HUES64 (cell line): ENCODE measurements around the gene CXCR1.

Experiments used
- H3K27ac ChIP-seq: 2 replicates; pipeline ENCODE4 v1.7.0; 2013; ENCODE audit warnings: low read depth, low read length, inconsistent platforms
- H3K27me3 ChIP-seq: 2 replicates; pipeline ENCODE4 v1.6.1; 2013; ENCODE audit warnings: mild to moderate bottlenecking, low read length; ENCODE audit not compliant: insufficient read depth
- H3K36me3 ChIP-seq: 2 replicates; pipeline ENCODE4 v1.6.1; 2013; ENCODE audit warnings: mild to moderate bottlenecking, low read length; ENCODE audit not compliant: insufficient read depth
- H3K4me1 ChIP-seq: 2 replicates; pipeline ENCODE4 v1.6.1; 2013; ENCODE audit warnings: mild to moderate bottlenecking, low read length, moderate library complexity; ENCODE audit not compliant: insufficient read depth
- H3K4me3 ChIP-seq: 2 replicates; pipeline ENCODE4 v1.5.1; 2013; ENCODE audit warnings: mild to moderate bottlenecking, low read length, moderate library complexity
- H3K9ac ChIP-seq: 2 replicates; pipeline ENCODE4 v1.6.1; 2013; ENCODE audit warnings: mild to moderate bottlenecking, low read depth, low read length
- H3K9me3 ChIP-seq: 2 replicates; pipeline ENCODE4 v1.6.1; 2013; ENCODE audit warnings: low read depth, low read length; ENCODE audit not compliant: insufficient read depth
- WGBS: fragments of 150-250, 120-280 bp; methylation state at CpG from one replicate; pipeline ENCODE4 v1.1.7; 2013; ENCODE audit warnings: missing lambda C conversion rate; 5-methylcytosine and 5-hydroxymethylcytosine counted together

Gene CXCR1

GRCh38 chr2:218155953-218156479, 10.7 kb downstream of the CXCR1 start:
- H3K4me1 ChIP-seq, result no peaks in the 10 kb centered on the region
- H3K27ac ChIP-seq, result no peak overlapping the region
- no peaks in the 10 kb centered on the region for H3K9me3 ChIP-seq
- no peaks in the 10 kb centered on the region for H3K27me3 ChIP-seq
- H3K9ac ChIP-seq, result no peak overlapping the region
- 93% methylated on average over 7 of the region's 7 CpGs for WGBS
- no peaks in the 10 kb centered on the region for H3K36me3 ChIP-seq
- no peak overlapping the region for H3K4me3 ChIP-seq

- WGBS, result 84% methylated on average over 1 of the region's 1 CpG
- no peaks in the 10 kb centered on the region for H3K36me3 ChIP-seq
- H3K27me3 ChIP-seq, result no peaks in the 10 kb centered on the region
- no peak overlapping the region for H3K4me3 ChIP-seq
- no peak overlapping the region for H3K9ac ChIP-seq
- H3K9me3 ChIP-seq, result no peaks in the 10 kb centered on the region
- H3K27ac ChIP-seq, result no peak overlapping the region
- H3K4me1 ChIP-seq, result no peaks in the 10 kb centered on the region
Observed at GRCh38 chr2:218152777-218153176, 14.0 kb downstream of the CXCR1 start.

- no peak overlapping the region for H3K9ac ChIP-seq
- no peaks in the 10 kb centered on the region for H3K4me1 ChIP-seq
- no peaks in the 10 kb centered on the region for H3K9me3 ChIP-seq
- H3K4me3 ChIP-seq, result no peak overlapping the region
- no peaks in the 10 kb centered on the region for H3K27me3 ChIP-seq
- WGBS, result 95% methylated on average over 8 of the region's 8 CpGs
- H3K36me3 ChIP-seq, result no peaks in the 10 kb centered on the region
- no peak overlapping the region for H3K27ac ChIP-seq
Observed at GRCh38 chr2:218152172-218152571, 14.6 kb downstream of the CXCR1 start.

DNA sequence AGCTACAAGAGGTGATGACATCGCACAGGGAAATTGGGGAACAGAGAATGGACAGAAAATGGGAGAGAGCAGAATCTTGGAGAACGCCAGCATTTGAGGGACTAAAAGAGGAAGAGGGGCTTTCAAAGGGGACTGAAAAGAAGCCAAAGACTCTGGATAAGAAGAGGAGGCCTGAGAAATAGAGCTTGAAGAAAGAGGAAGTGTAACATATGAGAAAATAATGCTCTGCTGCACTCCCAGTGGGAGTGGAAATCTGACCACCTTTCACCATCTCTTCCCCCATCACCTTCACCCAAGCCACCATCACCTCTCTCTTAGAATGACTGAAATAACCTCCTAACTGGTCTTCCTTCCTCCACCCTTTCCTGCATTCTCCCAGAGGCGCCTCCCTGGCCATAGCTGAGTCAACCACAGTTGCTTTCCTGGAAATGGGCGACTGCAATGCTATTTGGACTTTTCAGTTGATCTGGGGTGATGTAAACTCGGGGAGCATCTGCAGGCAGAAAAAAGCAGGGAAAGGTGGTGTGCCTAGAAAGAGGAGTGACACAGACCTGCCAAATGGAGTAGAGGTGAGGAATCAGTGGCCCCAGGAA, 16.8 kb downstream of the CXCR1 start:
- H3K4me1 ChIP-seq, result no peaks in the 10 kb centered on the region
- H3K27ac ChIP-seq, result no peak overlapping the region
- H3K36me3 ChIP-seq, result no peaks in the 10 kb centered on the region
- 86% methylated on average over 5 of the region's 5 CpGs for WGBS
- H3K4me3 ChIP-seq, result no peak overlapping the region
- no peak overlapping the region for H3K9ac ChIP-seq
- no peaks in the 10 kb centered on the region for H3K27me3 ChIP-seq
- 0 out of 2 replicates have a peak, but pooled peaks cover 2% of the 10 kb centered on the region for H3K9me3 ChIP-seq

GRCh38 chr2:218149098-218149497, 17.7 kb downstream of the CXCR1 start:
- no peak overlapping the region for H3K9ac ChIP-seq
- H3K4me1 ChIP-seq, result no peaks in the 10 kb centered on the region
- H3K4me3 ChIP-seq, result no peak overlapping the region
- H3K9me3 ChIP-seq, result 0 out of 2 replicates have a peak, but pooled peaks cover 2% of the 10 kb centered on the region
- no peak overlapping the region for H3K27ac ChIP-seq
- 67% methylated on average over 5 of the region's 5 CpGs for WGBS
- H3K27me3 ChIP-seq, result no peaks in the 10 kb centered on the region
- H3K36me3 ChIP-seq, result no peaks in the 10 kb centered on the region

DNA sequence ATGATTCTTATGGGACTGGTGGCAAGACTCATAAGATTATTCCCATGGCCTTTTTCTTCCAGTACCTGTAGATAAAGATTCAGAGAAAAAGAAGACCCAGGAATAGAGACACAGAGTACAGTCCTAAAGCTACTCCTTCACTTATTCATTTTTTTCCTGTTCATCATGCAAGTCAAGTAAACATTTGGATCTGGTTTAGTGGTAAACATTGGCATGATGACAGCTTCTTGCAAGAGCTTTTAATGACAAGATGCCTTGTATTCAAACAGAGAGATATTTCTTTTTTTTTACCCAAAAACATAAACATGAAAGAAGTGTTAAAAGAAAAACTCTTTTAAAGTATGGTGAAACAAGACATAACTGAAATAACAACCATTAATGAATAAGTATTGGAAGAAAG, 20.7 kb downstream of the CXCR1 start:
- no peak overlapping the region for H3K27ac ChIP-seq
- no peak overlapping the region for H3K4me3 ChIP-seq
- H3K9me3 ChIP-seq, result 0 out of 2 replicates have a peak, but pooled peaks cover 2% of the 10 kb centered on the region
- H3K4me1 ChIP-seq, result no peaks in the 10 kb centered on the region
- H3K9ac ChIP-seq, result no peak overlapping the region
- no peaks in the 10 kb centered on the region for H3K27me3 ChIP-seq
- no peaks in the 10 kb centered on the region for H3K36me3 ChIP-seq

GRCh38 chr2:218145124-218145523, 21.6 kb downstream of the CXCR1 start:
- H3K36me3 ChIP-seq, result no peaks in the 10 kb centered on the region
- H3K27ac ChIP-seq, result no peak overlapping the region
- no peaks in the 10 kb centered on the region for H3K27me3 ChIP-seq
- no peak overlapping the region for H3K4me3 ChIP-seq
- H3K9ac ChIP-seq, result no peak overlapping the region
- 0 out of 2 replicates have a peak, but pooled peaks cover 2% of the 10 kb centered on the region for H3K9me3 ChIP-seq
- H3K4me1 ChIP-seq, result no peaks in the 10 kb centered on the region
- WGBS, result 76% methylated on average over 3 of the region's 3 CpGs

DNA sequence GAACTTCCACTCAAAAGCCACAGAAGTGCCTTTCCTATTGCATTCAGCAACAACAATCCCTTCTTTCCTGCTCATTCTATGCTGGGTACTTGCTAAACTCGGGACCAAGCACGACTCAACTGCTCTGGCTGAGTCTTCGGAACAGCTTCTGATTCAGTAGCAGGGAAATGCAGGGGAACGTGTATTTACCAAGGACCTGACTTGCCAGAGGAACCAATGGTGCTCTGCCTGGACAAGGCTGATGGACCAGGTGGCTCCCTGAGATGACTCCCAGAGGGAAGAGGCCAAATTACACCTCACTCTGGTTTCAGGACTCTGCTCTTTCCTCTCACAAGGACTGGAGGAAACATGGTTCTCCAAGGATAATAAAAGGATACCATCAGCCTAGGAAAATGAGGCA, 28.7 kb downstream of the CXCR1 start:
- no peaks in the 10 kb centered on the region for H3K27me3 ChIP-seq
- no peak overlapping the region for H3K4me3 ChIP-seq
- no peak overlapping the region for H3K9ac ChIP-seq
- 88% methylated on average over 4 of the region's 4 CpGs for WGBS
- no peaks in the 10 kb centered on the region for H3K36me3 ChIP-seq
- H3K4me1 ChIP-seq, result no peaks in the 10 kb centered on the region
- no peak overlapping the region for H3K27ac ChIP-seq
- H3K9me3 ChIP-seq, result no peaks in the 10 kb centered on the region

DNA sequence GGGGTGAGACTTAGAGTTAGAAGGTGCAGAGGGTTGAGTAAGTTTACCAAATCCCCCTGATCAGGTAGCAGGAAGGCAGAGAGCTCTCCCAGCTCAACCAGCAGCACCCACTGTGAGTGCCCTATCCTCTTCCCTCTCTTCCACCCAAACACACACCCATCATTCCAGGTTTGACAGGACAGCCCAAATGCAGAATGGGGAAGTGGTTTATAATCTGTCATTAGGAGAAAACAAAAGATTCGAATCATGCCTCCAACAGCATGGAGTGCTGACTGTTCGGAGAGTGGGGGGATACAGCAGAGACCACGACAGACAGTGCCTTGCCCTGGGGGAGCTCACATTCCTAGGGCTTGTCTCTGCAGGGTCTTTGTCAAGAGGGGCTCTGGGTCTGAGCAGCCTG, 29.2 kb downstream of the CXCR1 start:
- Histone ChIP-seq H3K9me3 (no peaks in the 10 kb centered on the region), H3K4me1 (no peaks in the 10 kb centered on the region), H3K4me3 (no peak overlapping the region), H3K27me3 (no peaks in the 10 kb centered on the region), H3K27ac (no peak overlapping the region), H3K9ac (no peak overlapping the region), H3K36me3 (no peaks in the 10 kb centered on the region)
- WGBS, result 78% methylated on average over 3 of the region's 3 CpGs

- peaks cover 3% of the 10 kb centered on the region; the same call in 1 of the 2 replicates for H3K4me1 ChIP-seq
- no peak overlapping the region for H3K9ac ChIP-seq
- H3K9me3 ChIP-seq, result no peaks in the 10 kb centered on the region
- H3K36me3 ChIP-seq, result no peaks in the 10 kb centered on the region
- no peak overlapping the region for H3K4me3 ChIP-seq
- H3K27me3 ChIP-seq, result no peaks in the 10 kb centered on the region
- H3K27ac ChIP-seq, result no peak overlapping the region
Observed at GRCh38 chr2:218130822-218131221, 35.9 kb downstream of the CXCR1 start.

GRCh38 chr2:218130377-218130776, 36.4 kb downstream of the CXCR1 start:
- Histone ChIP-seq H3K4me3 (no peak overlapping the region), H3K27ac (no peak overlapping the region), H3K9me3 (no peaks in the 10 kb centered on the region), H3K27me3 (no peaks in the 10 kb centered on the region), H3K36me3 (no peaks in the 10 kb centered on the region), H3K9ac (no peak overlapping the region), H3K4me1 (peaks cover 6% of the 10 kb centered on the region; the same call in 1 of the 2 replicates)
- WGBS, result 94% methylated on average over 2 of the region's 2 CpGs
